CD4-positive, alpha-beta T cell treated with Interferon gamma for 1 hour (primary cell): ENCODE results near the gene GPR139.

ENCODE experiments used
- DNase-seq: peaks from one replicate; pipeline ENCODE4 v3.0.0-alpha.2; 2020

GPR139 gene

DNA sequence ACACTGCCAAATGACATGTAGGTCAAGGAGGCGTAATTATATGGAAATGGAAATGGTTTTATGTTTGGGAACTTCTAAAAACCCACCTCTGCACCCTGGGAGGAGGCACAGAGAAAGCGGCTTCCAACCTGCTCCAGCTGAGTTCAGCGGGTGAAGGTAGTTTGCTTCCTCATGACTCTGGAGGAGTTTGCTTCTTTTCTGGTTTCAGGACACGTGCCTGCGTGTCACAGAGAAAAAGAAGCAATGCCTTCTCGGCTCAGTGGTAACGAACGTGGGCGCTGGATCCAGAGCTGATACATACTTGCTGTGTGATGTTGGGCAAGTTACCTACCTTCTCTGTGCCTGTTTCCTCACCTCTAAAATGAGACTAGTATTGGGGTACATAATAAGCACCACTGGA is 22.1 kb downstream of the GPR139 start:
- DNase-seq: no peak

DNA sequence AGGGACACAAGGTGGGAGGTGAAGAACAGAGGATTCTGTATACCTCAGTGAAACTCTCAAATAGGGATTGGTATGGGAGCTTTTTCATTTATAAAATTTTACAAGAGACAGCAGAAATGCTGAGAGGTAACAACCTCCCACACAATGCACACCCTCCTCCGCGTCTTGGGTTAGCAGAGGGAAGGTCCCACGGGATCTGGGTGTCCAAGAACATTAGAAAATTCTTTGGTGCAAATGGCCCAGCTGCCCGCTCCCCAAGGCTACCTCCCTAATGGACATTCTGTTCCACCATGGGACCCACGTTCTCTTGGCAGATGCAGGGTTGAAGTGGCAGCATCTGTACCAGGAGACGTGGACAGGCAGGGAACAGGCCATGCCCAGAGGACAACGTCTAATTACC is 22.5 kb downstream of the GPR139 start:
- no peak for DNase-seq

DNA sequence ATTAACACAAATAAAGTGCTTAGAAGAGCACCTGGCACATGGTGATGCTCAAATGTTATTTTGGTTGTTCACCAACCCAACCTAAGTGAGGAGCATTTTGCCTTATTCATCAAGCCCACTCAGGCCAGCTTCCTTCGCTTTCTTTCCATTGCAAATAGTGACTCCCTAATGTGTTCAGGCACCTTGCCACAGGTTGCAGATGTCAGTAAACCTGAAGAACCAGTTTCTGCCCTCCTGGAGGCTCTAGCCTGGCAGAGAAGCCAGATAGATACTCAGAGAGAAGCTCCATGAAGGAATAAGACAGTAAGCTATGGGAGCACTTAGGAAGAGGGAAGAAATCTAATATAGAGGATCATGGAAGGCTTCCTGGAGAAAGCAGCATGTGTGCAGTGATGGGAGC is 23.9 kb downstream of the GPR139 start:
- DNase-seq: no peak

DNA sequence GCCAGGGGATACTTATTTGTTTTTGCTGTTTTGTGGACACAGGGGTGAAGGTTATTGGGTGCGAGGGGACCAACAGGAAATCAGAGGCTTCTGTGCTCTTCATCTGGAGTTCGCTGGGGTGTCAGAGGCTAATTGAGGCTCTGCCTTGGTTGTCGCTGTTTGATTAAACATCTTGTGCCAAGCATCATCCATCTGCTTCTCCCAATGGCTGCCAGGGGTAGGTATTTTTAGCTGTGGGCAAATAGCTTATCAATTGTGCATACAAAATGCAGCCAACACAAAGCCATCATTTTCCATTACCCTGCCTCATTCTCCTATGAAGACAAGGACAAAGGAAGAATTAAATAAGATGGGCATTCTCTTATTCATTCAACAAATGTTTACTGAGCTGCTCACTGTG is 27.8 kb downstream of the GPR139 start:
- no peak for DNase-seq

GRCh38 chr16:20042848-20043247 is 30.8 kb downstream of the GPR139 start:
- no peak for DNase-seq

DNA sequence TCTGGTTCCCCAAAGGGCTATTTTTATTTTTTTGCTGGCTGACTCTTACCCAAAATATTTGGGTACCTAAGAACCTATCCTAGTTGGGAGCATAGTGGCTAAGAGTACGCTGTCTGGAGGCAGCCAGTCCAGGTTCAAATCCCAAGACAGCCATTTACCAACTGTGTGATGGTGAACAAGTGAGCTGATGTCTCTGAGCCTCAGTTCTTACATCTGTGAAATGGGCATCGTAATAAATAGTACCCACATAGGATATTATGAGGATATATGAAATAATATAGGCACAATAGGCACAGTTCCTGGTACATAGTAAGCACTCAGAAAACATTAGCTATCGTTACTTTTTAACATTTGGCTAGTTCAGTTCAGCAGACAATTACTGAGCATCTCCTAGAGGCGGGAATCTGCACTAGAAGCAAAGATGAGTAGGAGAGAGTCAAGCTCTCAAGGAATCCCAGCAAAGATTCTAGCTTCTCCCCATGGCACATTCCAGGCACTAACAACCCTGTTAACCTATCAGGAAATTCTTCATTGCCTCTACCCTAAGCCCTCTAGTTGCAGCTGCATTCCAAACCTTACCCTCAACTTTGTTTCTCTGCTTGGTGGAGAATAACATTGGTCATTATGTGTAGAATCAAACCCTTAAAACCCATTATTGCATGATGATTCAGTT is 31.6 kb downstream of the GPR139 start:
- no peak for DNase-seq

GRCh38 chr16:20040011-20040410 is 33.7 kb downstream of the GPR139 start:
- no peak for DNase-seq

- no peak for DNase-seq
Observed at GRCh38 chr16:20029611-20030010, 44.1 kb downstream of the GPR139 start.

DNA sequence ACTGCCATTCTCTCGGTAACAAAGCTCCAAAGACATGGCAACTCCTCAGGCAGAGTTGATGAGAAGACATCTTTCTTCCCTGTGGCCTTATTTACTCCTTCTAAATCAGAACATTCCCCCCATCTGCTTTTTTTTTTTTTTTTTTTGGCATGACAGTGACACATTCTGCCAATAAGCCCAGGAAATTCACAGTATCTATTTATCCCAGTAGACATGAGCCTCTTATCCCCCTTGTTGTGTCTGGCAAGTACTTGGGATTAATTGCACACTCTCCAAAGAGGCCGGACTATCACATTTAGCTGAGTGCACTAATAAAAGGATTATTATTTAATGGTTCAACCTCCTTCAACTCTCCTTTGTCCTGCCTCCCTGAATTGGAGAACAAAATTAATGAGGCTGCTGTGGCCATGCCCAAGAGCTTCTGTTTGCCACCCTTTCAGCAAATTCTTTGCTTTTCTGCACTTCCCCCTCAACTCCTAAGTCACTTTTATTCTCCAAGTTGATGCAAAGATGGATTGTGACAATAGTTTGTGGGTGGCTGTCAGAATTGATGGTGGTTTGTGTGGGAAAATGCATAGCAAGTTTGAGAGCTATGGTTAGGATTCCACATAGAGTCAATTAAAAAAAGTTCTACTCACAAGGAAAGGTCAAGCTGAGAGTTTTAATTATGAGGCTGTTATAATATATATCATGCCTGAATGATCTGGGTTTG is 47.2 kb downstream of the GPR139 start:
- no peak for DNase-seq

DNA sequence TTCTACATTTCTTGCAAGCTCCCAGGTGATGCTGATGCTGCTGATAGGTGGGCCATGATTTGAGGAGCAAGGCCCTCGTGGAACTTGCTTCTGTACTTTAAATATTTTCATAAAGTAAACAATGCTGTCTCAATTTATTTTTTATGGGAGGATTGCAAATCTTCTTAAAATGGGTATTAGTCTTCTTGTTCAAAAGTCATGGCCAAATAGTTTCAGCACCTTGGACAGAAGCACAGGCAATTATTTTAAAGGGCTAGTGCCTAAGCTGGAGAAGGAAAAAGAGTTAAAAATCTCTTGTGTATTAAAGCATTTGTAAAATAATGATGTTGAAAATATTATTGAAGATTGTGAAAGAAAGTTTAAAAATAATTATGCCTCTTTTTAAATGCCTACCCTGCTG is 50.5 kb downstream of the GPR139 start:
- no peak for DNase-seq

- no peak for DNase-seq
Observed at GRCh38 chr16:20020976-20021375, 52.7 kb downstream of the GPR139 start.

DNA sequence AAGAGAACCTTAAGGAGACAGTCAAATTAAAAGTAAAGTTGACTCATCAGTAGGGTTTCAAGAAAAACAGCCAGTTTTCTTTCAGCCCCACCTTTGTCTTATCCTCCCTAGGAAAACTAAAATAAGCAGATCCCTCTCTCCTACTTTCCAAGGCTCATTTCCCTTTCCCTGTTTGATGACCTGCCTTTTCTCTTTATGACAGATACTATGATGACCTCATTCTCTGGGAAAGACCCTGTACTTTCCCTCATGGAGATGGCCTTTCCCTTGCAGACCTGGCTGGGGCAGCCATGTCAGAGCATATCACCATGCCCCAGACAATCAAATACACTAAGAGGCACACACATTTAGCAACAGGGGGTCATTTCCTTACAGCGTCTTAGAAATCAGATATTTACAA is 53.6 kb downstream of the GPR139 start:
- no peak for DNase-seq

- no peak for DNase-seq
Observed at GRCh38 chr16:20016234-20016633, 57.5 kb downstream of the GPR139 start.

GRCh38 chr16:20004931-20005330 is 68.8 kb downstream of the GPR139 start:
- no peak for DNase-seq

DNA sequence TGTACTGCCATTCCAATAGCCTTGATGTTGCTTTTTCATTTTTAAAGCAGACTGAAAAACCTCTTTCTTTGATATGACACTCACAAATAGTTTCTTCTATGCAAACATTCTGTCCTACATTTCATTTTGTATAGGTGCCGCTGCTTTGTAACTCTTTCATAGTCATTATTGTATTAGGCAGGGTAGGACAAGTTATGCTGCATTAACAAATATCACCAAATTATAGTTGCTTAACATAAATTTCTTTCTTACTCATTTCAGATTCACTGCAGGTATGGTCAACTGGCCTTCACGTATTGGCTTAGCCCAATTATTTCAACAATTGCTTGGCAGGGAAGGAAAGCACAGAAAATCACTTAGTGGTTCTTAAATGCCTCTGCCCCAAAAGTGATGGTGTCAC is 70.8 kb downstream of the GPR139 start:
- no peak for DNase-seq

- no peak for DNase-seq
Observed at GRCh38 chr16:20001856-20002707, 71.6 kb downstream of the GPR139 start.

- no peak for DNase-seq
Observed at GRCh38 chr16:19997734-19998133, 76.0 kb downstream of the GPR139 start.

DNA sequence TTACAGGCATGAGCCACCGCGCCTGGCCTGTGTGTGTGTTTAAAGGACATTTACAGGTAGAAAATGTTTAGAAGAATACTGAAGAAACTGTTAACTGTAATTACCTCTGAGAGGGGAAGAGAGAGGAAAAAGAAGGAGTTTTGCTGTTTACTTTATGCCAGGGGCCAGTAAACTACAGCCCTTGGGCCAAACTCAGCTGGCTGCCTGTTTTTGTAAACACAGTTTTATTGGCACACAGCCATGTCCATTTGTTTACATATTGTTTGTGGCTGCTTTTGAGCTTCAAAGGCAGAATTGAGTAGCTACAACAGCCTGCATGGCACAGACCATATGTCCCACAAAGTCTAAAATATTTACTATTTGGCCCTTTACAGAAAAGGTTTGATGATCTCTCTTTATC is 76.4 kb downstream of the GPR139 start:
- no peak for DNase-seq

GRCh38 chr16:19994466-19995170 is 79.1 kb downstream of the GPR139 start:
- no peak for DNase-seq

GRCh38 chr16:19991614-19992013 is 82.1 kb downstream of the GPR139 start:
- DNase-seq: no peak

DNA sequence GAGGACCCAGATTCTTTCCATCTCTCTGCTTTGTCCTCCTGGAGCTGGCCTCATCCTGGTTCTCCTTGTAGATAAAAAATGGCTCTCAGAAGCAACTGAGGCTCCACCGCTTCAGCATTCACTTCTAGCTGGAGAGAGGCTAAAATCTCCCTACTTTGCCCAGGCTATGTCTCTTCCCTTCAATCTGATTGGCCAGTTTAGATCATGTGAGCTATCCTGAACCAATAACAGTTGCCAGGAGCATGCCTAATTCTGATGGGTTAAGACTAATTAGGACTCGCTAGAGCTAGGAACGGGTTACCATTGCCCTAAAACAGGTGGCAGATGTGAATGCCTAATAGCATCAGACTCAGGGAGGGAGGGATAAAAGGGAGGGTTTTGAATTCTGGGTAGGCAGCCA is 89.6 kb downstream of the GPR139 start:
- no peak for DNase-seq
